NOMO-1 (cell line): Measurements from ENCODE around the gene CCT2.

Experiments
- DNase-seq, 2 experiments: peaks; one replicate each; lab custom pipeline; 2025; ENCODE audit not compliant: unreplicated experiment in 2 of 2; lab: John Stamatoyannopoulos, UW

Gene CCT2

DNA sequence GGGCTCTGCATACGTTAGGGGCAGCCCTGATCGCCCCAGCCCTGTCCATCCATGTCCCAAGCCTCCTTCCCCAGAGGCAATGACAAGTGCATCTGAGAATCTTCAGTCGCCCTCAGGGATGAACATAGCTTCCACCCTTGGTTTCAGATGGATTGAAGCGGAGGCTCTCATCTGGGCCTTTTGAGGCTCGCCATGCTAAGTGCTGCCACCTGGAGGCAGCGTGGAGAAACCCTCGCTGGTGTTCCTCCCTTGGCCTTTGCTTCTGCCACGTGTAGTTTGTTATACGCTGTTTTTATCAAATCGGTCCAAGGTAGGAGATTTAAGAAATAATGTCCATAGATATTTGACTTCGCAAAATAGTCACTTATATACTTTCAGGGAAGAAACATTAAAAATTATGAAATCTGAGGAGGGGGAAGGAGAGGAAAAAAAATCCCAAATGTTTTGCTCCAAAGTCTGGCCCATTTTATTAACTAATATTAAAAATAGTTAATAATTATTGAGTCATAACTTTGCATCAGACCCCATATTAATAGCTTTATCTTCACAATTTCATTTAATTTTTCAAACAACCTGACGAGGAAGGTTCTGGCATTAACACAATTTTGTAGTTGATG, 54.2 kb downstream of the CCT2 start:
- peak; percentile 40 to 69 for DNase-seq

DNA sequence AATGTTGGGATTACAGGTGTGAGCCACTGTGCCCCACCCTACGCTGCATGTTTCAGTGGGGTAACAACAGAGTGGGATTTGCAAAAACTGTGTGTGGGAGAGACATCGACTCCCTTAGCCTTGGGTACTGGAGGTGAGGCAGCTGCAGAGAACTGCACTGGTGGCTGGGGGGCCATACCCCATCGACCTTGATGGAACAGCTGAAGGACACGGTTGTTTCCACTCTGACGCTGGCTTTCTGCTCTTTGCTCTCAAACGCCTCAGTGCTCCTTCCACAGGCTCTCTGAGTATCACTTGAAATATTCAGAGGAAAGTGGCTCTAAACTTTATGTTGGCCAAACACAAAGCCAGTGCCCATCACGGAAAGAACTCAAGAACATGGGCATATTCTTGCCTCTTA, 56.3 kb downstream of the CCT2 start:
- DNase-seq = no peak

- no peak for DNase-seq
Measured at GRCh38 chr12:69642531-69642930, 57.3 kb downstream of the CCT2 start.

- no peak for DNase-seq
Measured at GRCh38 chr12:69644511-69644910, 59.3 kb downstream of the CCT2 start.

- no peak for DNase-seq
Measured at GRCh38 chr12:69645031-69645430, 59.8 kb downstream of the CCT2 start.

DNA sequence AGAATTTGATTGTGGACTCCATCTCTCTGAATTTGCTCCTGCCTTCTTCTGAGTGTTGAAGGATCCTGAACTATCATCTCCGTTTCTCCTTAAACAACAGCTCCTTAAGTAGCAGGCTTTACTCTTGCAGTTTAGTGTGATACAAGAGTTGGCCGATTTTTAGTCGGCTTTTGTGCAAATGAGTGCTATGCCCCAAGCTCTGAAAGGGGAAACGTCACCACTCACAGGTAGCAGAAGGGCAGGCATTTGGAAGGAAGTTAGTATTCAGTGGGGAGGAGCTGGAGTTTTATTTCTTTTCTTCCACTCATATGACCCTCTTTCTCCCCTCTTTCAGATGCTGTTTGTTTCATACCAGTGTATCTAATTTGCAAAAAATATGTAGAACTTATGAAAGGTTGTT, 61.9 kb downstream of the CCT2 start:
- DNase-seq = no peak

DNA sequence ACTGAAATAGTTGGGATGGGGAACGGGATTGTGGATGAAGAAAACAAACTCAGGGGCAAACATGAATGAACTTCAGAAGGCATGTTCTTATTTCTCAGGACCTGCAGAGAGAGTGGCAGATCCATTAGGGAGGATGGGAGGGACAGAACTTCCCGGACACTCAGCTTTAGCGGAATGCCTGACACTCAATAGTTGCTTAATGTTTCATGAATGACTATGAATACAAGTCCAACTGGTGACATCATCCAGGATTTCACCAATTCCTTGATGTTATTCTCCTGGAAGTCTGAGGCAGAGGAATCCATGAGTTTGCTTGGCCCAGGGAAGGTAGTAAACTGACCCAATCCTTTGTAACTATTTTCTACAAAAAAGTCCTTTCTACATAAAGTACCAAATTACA, 63.2 kb downstream of the CCT2 start:
- DNase-seq = no peak

DNA sequence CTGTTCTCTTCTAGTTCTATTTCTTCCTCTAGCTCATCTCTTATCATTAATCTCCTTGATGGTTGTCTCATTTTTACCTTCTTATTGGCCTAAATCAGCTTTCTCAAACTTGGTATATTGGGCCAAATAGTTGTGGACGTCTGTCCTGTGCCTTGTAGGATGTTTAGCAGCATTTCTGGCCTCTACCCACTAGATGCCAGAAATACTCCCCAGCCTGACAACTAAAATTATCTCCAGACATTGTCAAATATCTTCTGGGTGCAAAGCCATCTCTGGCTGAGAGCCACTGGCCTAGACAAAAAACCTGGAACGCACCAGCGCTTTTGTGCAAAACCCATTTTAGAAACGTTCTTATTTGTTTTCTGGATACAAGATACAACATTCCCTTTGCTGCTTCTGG, 64.3 kb downstream of the CCT2 start:
- DNase-seq = no peak
